Pulmonary artery endothelial cell (primary cell): ENCODE measurements around the gene COX7B2. TPM values are rescaled to one million over a fixed set of nuclear protein-coding genes. Genes with fewer than 3 reads are reported as not detected.

ENCODE experiments used
- DNase-seq: peaks from one replicate; pipeline ENCODE4 v3.0.0-alpha.2; 2011; ENCODE audit warnings: low read depth, low spot score
- total RNA-seq: library from RNA; depleted of rRNA; stranded (reverse); fragments of >200 nt; gene quantifications from 2 replicates; pipeline ENCODE4 v1.2.3, GENCODE V29; 2014

COX7B2 gene
- total RNA-seq, 1 donor from 2014 or later = not detected

DNA sequence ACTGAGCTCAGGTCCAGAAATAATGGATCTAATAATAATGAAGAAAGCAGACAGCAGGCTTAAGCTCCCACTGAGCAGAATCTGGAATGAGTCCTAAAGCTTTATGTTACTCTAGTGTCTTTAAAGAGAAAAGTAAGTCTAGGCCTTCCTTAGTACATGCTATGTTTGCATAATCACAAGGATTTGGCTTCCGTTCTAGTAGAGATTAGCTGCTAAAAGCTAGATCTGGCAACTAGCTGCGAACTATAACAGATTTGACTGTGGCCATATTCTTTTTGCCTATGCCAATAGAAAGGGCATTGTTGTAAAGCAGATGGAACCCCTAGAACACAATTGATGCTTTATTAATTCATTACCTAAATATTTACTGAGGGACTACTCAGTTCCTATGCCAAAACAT is 19.0 kb downstream of the COX7B2 start:
- DNase-seq = no peak

DNA sequence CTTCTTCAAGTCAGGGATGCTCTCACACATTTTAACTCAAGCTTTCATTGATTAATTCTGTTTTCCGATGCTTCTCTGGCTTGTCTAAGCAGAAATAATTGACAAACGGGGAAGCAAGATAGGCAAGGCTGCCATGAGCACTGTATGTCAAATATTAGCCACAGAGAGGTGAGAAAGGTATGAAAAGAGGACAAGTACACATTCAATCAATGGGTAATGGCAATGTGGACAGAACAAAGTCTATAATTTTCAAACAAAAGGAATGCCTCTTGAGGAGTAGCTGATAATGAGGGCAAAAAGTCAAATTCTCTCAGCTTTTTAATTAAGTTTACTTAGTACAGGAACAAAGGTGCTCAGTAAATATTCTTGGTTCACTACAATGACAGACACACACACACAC is 19.6 kb downstream of the COX7B2 start:
- no peak for DNase-seq

- no peak for DNase-seq
These were observed 22.3 kb downstream of the COX7B2 start for GRCh38 chr4:46886711-46887110.

DNA sequence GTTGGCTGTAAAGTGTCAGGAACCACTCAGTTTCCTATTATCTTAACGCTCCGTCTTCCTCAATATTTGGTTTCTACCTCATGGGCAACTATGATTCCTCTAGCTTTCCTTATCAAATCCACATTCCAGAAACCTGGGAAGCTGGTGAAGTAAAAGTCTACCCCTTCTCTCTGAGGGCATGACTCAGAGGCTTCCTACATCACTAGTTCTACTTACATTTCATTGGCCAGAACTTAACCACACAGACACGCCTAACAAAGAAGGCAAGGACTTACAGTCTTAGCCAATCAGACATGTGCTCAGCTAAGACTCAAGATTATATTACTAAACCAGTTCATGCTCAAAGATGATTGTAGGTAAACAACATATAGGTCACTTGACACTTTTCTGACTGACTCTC is 30.4 kb downstream of the COX7B2 start:
- DNase-seq = no peak

DNA sequence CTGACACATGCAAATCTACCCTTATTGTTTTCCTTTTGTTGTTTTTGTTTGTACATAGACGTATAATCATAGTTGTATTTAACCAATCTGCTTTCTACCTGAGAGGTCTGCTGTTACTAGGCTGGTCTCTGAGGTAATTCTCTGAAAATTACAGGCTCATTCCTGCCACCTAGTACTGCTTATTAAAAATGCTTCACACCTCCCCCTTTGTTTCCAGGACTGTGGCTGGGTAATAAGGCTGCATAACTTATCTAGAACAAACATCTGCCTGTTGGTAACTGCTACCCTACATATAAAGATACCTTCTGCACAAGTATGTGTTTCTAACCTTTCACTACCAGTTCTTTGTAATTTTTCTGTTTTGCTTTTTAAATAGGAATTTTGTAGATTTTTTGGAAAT is 34.2 kb downstream of the COX7B2 start:
- no peak for DNase-seq

DNA sequence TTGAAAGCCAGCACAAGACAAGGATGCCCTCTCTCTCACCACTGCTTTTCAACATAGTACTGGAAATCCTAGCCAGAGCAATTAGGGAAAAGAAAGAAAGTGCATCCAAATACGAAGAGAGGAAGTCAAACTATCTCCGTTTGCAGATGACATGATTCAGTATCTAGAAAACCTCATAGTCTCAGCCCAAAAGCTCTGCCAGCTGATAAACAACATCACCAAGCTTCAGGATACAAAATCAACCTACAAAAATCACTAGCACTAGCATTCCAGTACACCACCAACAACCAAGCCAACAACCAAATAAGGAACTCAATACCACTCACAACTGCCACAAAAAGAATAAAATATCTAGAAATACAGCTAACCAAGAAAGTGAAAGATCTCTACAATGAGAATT is 38.6 kb downstream of the COX7B2 start:
- DNase-seq = no peak

GRCh38 chr4:46856333-46856732 is 52.7 kb downstream of the COX7B2 start:
- no peak for DNase-seq

GRCh38 chr4:46852800-46853199 is 56.2 kb downstream of the COX7B2 start:
- DNase-seq = no peak

DNA sequence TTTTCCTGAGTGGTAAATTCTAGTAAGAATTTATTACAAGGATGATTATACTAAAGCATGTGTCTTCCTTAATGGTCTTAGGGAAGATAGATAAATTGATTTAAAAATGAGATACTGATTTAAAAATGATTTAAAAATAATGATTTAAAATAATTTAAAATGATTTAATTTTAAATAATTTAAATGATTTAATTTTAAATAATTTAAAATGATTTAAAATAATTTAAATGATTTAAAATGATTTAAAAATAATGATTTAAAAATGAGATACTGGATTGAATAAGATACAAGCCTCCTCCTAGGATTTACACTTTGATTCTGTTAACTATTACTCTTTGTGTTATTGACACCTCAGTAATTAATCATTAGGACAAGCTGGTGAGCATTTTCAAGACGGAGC is 59.0 kb downstream of the COX7B2 start:
- DNase-seq = no peak

DNA sequence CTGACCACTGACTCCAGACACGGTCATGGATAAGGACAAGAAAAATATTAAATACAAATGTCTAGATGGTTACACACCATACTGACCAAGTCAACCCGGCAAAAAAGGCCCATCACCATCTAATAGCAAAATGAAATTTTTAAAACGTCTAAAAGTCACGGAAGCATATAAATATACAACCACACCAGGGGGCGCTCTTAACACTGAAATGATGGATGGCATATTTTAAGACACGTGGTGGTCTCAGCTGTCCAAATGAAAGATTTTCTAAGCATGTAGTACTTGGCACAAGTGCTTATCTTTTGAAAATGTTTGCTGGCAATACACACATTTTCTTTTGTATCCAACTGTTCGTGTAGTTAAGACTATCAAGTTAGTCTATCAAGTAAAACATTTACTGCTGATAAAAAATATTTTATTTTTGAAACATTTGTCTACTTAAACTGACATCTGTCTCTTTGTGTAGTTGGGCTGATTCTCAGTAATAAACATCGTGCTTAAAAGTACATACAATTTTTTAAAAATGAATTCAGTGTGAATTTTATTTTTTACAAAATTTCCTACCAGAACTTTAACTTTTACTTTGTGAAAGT is 64.6 kb downstream of the COX7B2 start:
- peak; percentile 5 for DNase-seq

DNA sequence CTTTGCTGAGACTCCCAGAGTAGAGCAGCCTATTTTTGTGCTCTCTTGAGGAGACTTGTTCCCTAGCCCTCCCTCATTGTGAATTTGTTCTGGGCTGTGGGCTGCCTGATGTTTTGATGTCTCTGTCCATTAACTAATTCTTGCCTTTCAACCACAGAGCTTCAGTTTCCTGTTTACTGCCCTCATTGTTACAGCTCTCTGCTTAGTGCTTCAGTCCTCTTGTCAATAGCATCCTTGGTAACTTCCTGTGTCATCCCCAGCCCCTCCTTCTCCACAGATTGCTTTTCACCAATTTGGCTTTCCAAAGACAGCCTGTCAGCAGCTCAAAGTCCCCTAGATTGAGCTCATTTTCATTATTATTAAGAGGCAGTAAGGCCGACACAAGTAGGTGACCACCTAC is 69.9 kb downstream of the COX7B2 start:
- no peak for DNase-seq

GRCh38 chr4:46837639-46838038 is 71.4 kb downstream of the COX7B2 start:
- DNase-seq = no peak

DNA sequence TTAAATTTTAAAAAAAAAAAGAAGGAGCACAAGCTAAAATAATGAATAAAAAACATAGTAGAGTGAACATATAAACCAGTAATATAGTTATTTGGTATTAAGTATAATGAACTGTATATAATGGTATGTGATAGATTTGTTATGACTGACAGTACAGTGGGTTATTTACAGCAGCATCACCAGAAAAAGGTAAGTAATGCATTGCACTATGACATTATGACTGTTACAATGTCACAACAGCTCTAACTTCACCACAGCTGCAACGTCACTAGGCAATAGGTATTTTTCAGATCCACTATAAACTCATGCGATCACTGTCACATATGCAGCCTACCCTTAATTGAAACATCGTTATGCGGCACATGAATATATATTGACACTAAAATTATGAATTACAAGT is 72.5 kb downstream of the COX7B2 start:
- no peak for DNase-seq

DNA sequence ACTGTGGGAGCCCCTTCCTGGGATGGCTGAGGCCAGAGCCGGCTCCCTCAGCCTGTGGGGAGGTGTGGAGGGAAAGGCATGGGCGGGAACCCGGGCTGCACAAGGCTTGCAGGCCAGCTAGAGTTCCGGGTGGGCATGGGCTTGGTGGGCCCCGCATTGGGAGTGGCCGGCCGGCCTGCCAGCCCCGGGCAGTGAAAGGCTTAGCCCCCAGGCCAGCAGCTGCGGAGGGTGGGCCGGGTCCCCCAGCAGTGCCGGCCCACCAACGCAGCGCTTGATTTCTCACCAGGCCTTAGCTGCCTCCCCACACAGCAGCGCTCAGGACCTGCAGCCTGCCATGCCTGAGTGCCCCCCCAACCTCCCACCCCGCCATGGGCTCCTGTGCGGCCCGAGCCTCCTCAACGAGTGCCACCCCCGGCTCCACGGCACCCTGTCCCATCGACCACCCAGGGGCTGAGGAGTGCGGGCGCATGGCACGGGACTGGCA is 78.0 kb downstream of the COX7B2 start:
- no peak for DNase-seq

DNA sequence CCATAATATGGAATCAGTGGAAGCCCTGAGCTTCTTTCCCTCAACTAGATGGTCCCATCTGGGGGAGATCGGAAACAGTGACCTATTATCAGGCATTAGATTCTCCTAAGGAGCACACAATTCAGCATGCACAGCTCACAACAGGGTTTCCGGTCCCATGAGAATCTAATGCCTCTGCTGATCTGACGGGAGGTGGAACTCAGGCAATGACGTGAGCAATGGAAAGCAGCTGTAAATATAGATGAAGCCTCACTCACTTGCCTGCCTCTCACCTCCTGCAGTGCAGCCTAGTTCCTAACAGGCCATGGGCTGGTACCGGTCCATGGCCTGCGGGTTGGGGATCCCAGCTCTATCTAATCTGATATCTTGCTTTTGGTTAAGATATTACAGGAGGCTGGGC is 88.9 kb downstream of the COX7B2 start:
- no peak for DNase-seq

DNA sequence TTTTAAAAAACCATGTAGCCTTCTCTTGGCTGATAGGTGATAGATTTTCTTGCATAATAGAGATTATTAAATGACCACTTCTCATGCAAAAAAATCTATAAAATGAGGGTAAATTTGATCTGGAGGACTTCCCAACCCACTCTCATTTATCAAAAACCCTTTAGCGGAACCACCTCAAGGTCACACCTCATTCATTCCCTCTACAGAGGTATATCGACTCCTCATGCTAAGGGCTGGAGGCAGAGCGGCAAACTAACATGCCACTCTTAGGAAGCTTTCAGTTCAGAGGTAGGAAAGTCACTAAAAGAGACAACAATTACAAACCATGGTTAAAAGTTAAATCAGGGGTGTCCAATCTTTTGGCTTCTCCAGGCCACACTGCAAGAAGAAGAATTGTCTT is 90.0 kb downstream of the COX7B2 start:
- DNase-seq = no peak

DNA sequence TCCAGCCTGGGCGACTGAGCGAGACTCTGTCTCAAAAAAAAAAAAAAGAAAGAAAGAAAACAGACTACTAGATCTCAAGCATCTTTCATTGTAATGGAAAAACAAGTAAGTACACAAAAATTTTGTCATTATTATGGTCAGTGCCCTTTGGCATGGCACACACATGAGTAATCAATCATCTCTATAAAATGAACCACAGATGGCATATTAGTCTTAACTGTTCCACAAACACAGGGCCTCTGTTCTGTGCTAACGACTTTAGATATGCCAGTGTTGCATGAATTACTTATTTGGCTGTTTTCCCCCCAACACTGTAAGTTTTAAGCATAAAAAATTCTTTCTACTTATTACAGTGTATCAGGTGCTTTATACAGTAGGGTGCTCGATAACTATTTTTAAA is 90.4 kb downstream of the COX7B2 start:
- no peak for DNase-seq

- DNase-seq = no peak
These were observed 91.2 kb downstream of the COX7B2 start for GRCh38 chr4:46817806-46818205.

DNA sequence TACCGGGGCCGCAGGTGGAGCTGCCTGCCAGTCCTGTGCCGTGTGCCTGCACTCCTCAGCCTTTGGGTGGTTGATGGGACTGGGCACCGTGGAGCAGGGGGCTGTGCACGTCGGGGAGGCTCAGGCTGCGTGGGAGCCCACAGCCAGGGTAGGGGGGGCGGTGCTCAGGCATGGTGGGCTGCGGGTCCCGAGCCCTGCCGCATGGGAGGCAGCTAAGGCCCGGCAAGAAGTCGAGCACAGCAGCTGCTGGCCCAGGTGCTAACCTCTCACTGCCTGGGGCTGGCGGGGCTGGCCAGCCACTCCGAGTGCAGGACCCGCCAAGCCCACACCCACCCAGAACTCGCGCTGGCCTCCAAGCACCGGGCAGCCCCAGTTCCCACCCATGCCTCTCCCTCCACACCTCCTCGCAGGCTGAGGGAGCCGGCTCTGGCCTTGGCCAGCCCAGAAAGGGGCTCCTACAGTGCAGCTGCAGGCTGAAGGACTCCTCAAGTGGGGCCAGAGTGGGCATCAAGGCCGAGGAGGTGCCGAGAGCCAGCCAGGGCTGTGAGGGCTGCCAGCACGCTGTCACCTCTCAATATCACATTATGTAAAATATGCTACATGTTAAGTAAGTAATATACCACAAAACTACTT is 104.1 kb downstream of the COX7B2 start:
- no peak for DNase-seq

GRCh38 chr4:46793036-46793435 is 116.0 kb downstream of the COX7B2 start:
- DNase-seq = no peak

DNA sequence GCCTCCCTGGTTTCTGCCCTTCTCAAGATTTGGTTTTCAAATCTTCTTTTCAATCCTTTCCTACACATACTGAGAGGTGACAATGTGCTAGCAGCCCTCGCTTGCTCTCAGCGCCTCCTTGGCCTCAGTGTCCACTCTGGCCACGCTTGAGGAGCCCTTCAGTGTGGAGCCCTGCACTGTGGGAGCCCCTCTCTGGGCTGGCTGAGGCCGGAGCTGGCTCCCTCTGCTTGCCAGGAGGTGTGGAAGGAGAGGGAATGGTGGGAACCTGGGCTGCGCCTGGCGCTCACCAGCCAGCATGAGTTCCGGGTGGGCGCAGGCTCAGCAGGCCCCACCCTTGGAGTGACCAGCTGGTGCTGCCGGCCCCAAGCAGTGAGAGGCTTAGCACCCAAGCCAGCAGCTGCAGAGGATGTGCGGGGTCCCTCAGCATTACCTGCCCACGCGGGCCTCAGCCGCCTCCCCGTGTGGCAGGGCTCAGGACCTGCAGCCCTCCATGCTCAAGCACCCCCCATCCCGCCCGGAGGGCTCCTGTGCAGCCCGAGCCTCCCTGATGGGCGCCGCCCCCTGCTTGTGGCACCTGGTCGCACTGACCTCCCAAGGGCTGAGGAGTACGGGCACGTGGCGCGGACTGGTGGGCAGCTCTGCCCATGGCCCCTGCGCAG is 127.5 kb downstream of the COX7B2 start:
- no peak for DNase-seq

GRCh38 chr4:46765465-46765864 is 143.6 kb downstream of the COX7B2 start:
- no peak for DNase-seq

DNA sequence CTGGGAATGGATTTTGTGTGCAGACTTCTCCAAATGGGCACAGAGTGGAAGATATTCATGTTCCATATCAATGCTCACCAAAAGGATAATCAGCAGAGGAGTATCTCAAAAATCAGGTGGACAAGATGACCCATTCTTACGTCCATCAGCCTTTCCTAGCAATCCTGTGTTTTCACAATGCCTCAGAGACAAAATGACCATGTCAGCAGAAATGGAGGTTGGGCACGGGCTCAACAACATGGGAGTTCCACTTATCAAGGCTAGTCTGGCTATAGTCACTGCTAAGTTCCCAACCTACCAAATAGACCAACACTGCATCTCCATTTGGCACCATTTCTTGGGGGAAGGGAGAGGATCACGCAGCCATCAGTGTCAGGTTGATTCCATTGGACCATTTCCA is 179.0 kb downstream of the COX7B2 start:
- DNase-seq = no peak
